ENCODE results near the gene PPIH. TPM values are rescaled to one million over a fixed set of nuclear protein-coding genes. Genes with fewer than 3 reads are reported as not detected.
"Not testable (repeated sequence)": the region's sequence is repeated elsewhere in the genome, so short reads cannot be mapped to it uniquely, and the experiment has no call there.

Gene PPIH
- total RNA-seq (10 to 100 TPM; 28.1 to 52.3 TPM), polyA plus RNA-seq (ENCODE audit: insufficient read length in 2 of 2) (10 to 100 TPM; 45.6 to 55.6 TPM)
- long read RNA-seq, donor 1, transcript PPIH-201 (10 exons, 752 nt): major isoform, 10 of 16 reads
- long read RNA-seq, donor 1, partial matches to known transcripts: 6 of 16 reads
- long read RNA-seq, donor 1, other reads (novel, unspliced or antisense): 0 of 16 reads
- long read RNA-seq, donor 2, partial matches to known transcripts: 0 of 1 reads
- long read RNA-seq, donor 2, other reads (novel, unspliced or antisense): 0 of 1 reads
- long read RNA-seq, donor 3: 0 reads
- long read RNA-seq, donor 4, transcript PPIH-201 (10 exons, 752 nt): major isoform, 28 of 47 reads
- long read RNA-seq, donor 4, partial matches to known transcripts: 19 of 47 reads
- long read RNA-seq, donor 4, other reads (novel, unspliced or antisense): 0 of 47 reads

- H3K9me3 ChIP-seq (ENCODE audit: control insufficient read depth, insufficient read depth, low read length): no peaks in the 10 kb centered on the region
- peaks cover 8% of the 10 kb centered on the region for H3K4me1 ChIP-seq (ENCODE audit: control insufficient read depth, insufficient read depth, low read length)
- WGBS (ENCODE audit: insufficient coverage): under 1% methylated on average over 53 of the region's 53 CpGs
- H3K4me3 ChIP-seq (ENCODE audit: low read depth, low read length): peak within 1 kb of the TSS; percentile 95
- H3K27ac ChIP-seq (ENCODE audit: low read depth, low read length): peak within 1 kb of the TSS; percentile 59
- peaks cover 5% of the 10 kb centered on the region for H3K36me3 ChIP-seq (ENCODE audit: control insufficient read depth, insufficient read depth, low read length)
- H3K27me3 ChIP-seq (ENCODE audit: control insufficient read depth, insufficient read depth, low read length): no peaks in the 10 kb centered on the region
- peak; percentile 87 to 98 (median 90) for DNase-seq (ENCODE audit: low read depth in 4 of 6, low spot score in 6 of 6)
Observed at GRCh38 chr1:42657981-42658876, at the start of gene PPIH. PPIH (plus strand) TSS chr1:42658423; CDS start chr1:42658447, 24 bp downstream.

- Histone ChIP-seq H3K27ac (ENCODE audit: low read depth, low read length) (no peak overlapping the region), H3K36me3 (ENCODE audit: control insufficient read depth, insufficient read depth, low read length) (no peaks in the 10 kb centered on the region), H3K4me1 (ENCODE audit: control insufficient read depth, insufficient read depth, low read length) (no peaks in the 10 kb centered on the region), H3K27me3 (ENCODE audit: control insufficient read depth, insufficient read depth, low read length) (no peaks in the 10 kb centered on the region), H3K4me3 (ENCODE audit: low read depth, low read length) (no peak overlapping the region), H3K9me3 (ENCODE audit: control insufficient read depth, insufficient read depth, low read length) (no peaks in the 10 kb centered on the region)
- no peak for DNase-seq (ENCODE audit: low read depth in 4 of 6, low spot score in 6 of 6)
- WGBS (ENCODE audit: insufficient coverage): no CpG with 5 or more reads among the region's 4 CpGs
Observed at GRCh38 chr1:42613803-42614131, 44.5 kb upstream of the PPIH start.

- peak in 1 of 6 donors; percentile 2 for DNase-seq (ENCODE audit: low read depth in 4 of 6, low spot score in 6 of 6)
- no peaks in the 10 kb centered on the region for H3K4me1 ChIP-seq (ENCODE audit: control insufficient read depth, insufficient read depth, low read length)
- H3K27ac ChIP-seq (ENCODE audit: low read depth, low read length): no peak overlapping the region
- no peaks in the 10 kb centered on the region for H3K9me3 ChIP-seq (ENCODE audit: control insufficient read depth, insufficient read depth, low read length)
- H3K36me3 ChIP-seq (ENCODE audit: control insufficient read depth, insufficient read depth, low read length): no peaks in the 10 kb centered on the region
- no peak overlapping the region for H3K4me3 ChIP-seq (ENCODE audit: low read depth, low read length)
- H3K27me3 ChIP-seq (ENCODE audit: control insufficient read depth, insufficient read depth, low read length): no peaks in the 10 kb centered on the region
- 100% methylated on average over 1 of the region's 2 CpGs for WGBS (ENCODE audit: insufficient coverage)
Observed at GRCh38 chr1:42618866-42619265, 39.4 kb upstream of the PPIH start.

- Histone ChIP-seq H3K36me3 (ENCODE audit: control insufficient read depth, insufficient read depth, low read length) (no peaks in the 10 kb centered on the region), H3K27ac (ENCODE audit: low read depth, low read length) (no peak overlapping the region), H3K4me1 (ENCODE audit: control insufficient read depth, insufficient read depth, low read length) (no peaks in the 10 kb centered on the region), H3K27me3 (ENCODE audit: control insufficient read depth, insufficient read depth, low read length) (no peaks in the 10 kb centered on the region), H3K9me3 (ENCODE audit: control insufficient read depth, insufficient read depth, low read length) (no peaks in the 10 kb centered on the region), H3K4me3 (ENCODE audit: low read depth, low read length) (no peak overlapping the region)
- WGBS (ENCODE audit: insufficient coverage): no CpG with 5 or more reads among the region's 2 CpGs
- no peak for DNase-seq (ENCODE audit: low read depth in 4 of 6, low spot score in 6 of 6)
Observed at GRCh38 chr1:42620307-42620706, 37.9 kb upstream of the PPIH start.

- not testable (repeated sequence) for H3K27ac ChIP-seq (ENCODE audit: low read depth, low read length); H3K27me3 ChIP-seq (ENCODE audit: control insufficient read depth, insufficient read depth, low read length); H3K9me3 ChIP-seq (ENCODE audit: control insufficient read depth, insufficient read depth, low read length); H3K4me3 ChIP-seq (ENCODE audit: low read depth, low read length); DNase-seq (ENCODE audit: low read depth in 4 of 6, low spot score in 6 of 6); H3K36me3 ChIP-seq (ENCODE audit: control insufficient read depth, insufficient read depth, low read length); H3K4me1 ChIP-seq (ENCODE audit: control insufficient read depth, insufficient read depth, low read length)
- WGBS (ENCODE audit: insufficient coverage): 96% methylated on average over 3 of the region's 4 CpGs
Observed at GRCh38 chr1:42621180-42621579, 37.0 kb upstream of the PPIH start.

- not testable (repeated sequence) for H3K9me3 ChIP-seq (ENCODE audit: control insufficient read depth, insufficient read depth, low read length); H3K4me3 ChIP-seq (ENCODE audit: low read depth, low read length); H3K36me3 ChIP-seq (ENCODE audit: control insufficient read depth, insufficient read depth, low read length); DNase-seq (ENCODE audit: low read depth in 4 of 6, low spot score in 6 of 6); H3K27ac ChIP-seq (ENCODE audit: low read depth, low read length); H3K27me3 ChIP-seq (ENCODE audit: control insufficient read depth, insufficient read depth, low read length); H3K4me1 ChIP-seq (ENCODE audit: control insufficient read depth, insufficient read depth, low read length)
- no CpG with 5 or more reads among the region's 3 CpGs for WGBS (ENCODE audit: insufficient coverage)
Observed at GRCh38 chr1:42627205-42627604, 31.0 kb upstream of the PPIH start.

GRCh38 chr1:42639116-42639515, 19.1 kb upstream of the PPIH start:
- Histone ChIP-seq H3K27me3 (ENCODE audit: control insufficient read depth, insufficient read depth, low read length) (no peaks in the 10 kb centered on the region), H3K9me3 (ENCODE audit: control insufficient read depth, insufficient read depth, low read length) (no peaks in the 10 kb centered on the region), H3K4me3 (ENCODE audit: low read depth, low read length) (no peak overlapping the region), H3K36me3 (ENCODE audit: control insufficient read depth, insufficient read depth, low read length) (no peaks in the 10 kb centered on the region), H3K27ac (ENCODE audit: low read depth, low read length) (no peak overlapping the region), H3K4me1 (ENCODE audit: control insufficient read depth, insufficient read depth, low read length) (no peaks in the 10 kb centered on the region)
- DNase-seq (ENCODE audit: low read depth in 4 of 6, low spot score in 6 of 6): no peak

- Histone ChIP-seq H3K4me1 (ENCODE audit: control insufficient read depth, insufficient read depth, low read length) (no peaks in the 10 kb centered on the region), H3K36me3 (ENCODE audit: control insufficient read depth, insufficient read depth, low read length) (peaks cover 6% of the 10 kb centered on the region), H3K9me3 (ENCODE audit: control insufficient read depth, insufficient read depth, low read length) (no peaks in the 10 kb centered on the region), H3K4me3 (ENCODE audit: low read depth, low read length) (no peak overlapping the region), H3K27ac (ENCODE audit: low read depth, low read length) (no peak overlapping the region), H3K27me3 (ENCODE audit: control insufficient read depth, insufficient read depth, low read length) (no peaks in the 10 kb centered on the region)
- WGBS (ENCODE audit: insufficient coverage): no CpG with 5 or more reads among the region's 2 CpGs
- no peak for DNase-seq (ENCODE audit: low read depth in 4 of 6, low spot score in 6 of 6)
Observed at GRCh38 chr1:42646056-42646455, 12.2 kb upstream of the PPIH start.

- 93% methylated on average over 2 of the region's 5 CpGs for WGBS (ENCODE audit: insufficient coverage)
- H3K4me3 ChIP-seq (ENCODE audit: low read depth, low read length): no peak overlapping the region
- DNase-seq (ENCODE audit: low read depth in 4 of 6, low spot score in 6 of 6): no peak
- H3K4me1 ChIP-seq (ENCODE audit: control insufficient read depth, insufficient read depth, low read length): peaks cover 8% of the 10 kb centered on the region
- H3K9me3 ChIP-seq (ENCODE audit: control insufficient read depth, insufficient read depth, low read length): no peaks in the 10 kb centered on the region
- H3K27me3 ChIP-seq (ENCODE audit: control insufficient read depth, insufficient read depth, low read length): no peaks in the 10 kb centered on the region
- no peak overlapping the region for H3K27ac ChIP-seq (ENCODE audit: low read depth, low read length)
- peaks cover 5% of the 10 kb centered on the region for H3K36me3 ChIP-seq (ENCODE audit: control insufficient read depth, insufficient read depth, low read length)
Observed at GRCh38 chr1:42657201-42657600, 1.0 kb upstream of the PPIH start.
